Measurements from ENCODE around the gene DOCK3.

Gene DOCK3

DNA sequence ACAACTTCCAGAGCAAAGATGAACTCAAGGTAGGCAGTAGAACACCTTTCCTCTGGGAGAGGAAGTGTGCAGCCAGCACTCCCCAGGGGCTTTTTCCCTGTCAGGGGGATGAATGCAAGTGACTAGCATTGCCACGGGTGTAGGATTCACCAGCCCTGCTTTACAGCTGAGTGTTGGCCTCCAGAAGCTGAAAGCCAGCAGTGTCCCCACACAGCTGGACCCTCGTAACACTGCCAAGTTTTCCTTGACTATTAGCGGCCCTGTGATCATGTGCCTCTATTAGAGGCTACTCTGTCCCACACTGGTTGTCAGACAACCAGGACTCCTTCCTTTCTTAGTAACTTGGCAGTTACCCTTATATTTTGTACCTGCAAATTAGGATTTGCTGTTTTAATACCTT, 605.4 kb downstream of the DOCK3 start:
- no peak for TF ChIP-seq CTCF (IDR thresholded peaks at IDR 0.05)

GRCh38 chr3:51282931-51283330, 608.2 kb downstream of the DOCK3 start:
- TF ChIP-seq CTCF (IDR thresholded peaks at IDR 0.05): no peak

GRCh38 chr3:51283421-51283820, 608.7 kb downstream of the DOCK3 start:
- no peak for TF ChIP-seq CTCF (IDR thresholded peaks at IDR 0.05)

DNA sequence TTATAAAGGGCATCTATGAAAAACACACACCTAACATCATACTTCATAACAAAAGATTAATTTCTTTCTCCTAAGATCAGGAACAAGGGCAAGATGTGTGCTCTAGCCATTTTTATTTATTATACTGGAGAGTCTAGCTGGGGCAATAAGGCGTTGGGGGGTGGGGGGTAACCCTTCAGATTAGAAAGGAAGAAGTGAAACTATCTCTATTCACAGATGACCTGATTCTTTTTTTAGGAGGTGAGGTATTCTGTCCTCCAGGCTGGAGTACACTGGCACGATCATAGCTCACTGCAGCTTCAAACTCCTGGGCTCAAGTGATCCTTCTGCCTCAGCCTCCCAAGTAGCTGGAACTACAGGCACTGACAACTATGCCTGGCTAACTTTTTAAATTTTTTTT, 620.9 kb downstream of the DOCK3 start:
- no peak for TF ChIP-seq CTCF (IDR thresholded peaks at IDR 0.05)

- no peak for TF ChIP-seq CTCF (IDR thresholded peaks at IDR 0.05)
These were observed 622.6 kb downstream of the DOCK3 start for GRCh38 chr3:51297333-51297732.

DNA sequence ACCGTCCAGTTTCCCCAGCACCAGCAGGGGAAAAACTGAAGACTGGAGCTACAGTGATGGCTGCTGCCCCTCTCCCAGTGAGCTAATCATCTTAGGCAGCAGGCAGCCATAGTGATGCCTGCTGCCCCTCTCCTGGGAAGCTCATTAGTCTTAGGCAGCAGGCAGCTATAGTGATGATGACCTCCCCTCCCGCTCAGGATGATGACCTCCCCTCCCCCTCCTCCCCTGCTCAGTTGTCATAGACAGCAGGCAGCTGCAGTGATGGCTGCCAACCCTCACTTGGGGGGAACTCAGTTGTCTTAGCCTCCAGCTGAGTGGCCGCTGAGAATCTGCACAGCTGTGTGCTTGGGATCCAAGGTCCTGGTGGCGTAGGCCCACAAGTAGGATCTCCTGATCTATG, 629.5 kb downstream of the DOCK3 start:
- no peak for TF ChIP-seq CTCF (IDR thresholded peaks at IDR 0.05)

DNA sequence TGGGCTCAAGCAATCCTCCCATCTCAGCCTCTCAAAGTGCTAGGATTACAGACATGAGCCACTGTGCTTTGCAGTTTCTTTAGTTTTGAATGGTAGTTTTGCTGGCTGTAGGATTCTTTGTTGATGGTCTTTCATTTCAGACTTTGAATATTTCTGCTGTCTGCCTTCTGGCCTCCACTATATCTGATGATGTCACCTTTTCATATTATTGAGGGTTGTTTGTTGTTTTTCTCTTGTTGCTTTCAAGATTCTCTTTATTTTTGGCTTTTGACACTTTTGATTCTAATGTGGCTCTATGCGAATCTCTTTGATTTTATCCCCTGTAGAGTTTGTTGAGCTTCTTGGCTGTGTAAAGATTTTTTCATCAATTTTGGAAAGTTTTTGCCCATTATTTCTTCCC, 631.4 kb downstream of the DOCK3 start:
- TF ChIP-seq CTCF (IDR thresholded peaks at IDR 0.05): no peak

DNA sequence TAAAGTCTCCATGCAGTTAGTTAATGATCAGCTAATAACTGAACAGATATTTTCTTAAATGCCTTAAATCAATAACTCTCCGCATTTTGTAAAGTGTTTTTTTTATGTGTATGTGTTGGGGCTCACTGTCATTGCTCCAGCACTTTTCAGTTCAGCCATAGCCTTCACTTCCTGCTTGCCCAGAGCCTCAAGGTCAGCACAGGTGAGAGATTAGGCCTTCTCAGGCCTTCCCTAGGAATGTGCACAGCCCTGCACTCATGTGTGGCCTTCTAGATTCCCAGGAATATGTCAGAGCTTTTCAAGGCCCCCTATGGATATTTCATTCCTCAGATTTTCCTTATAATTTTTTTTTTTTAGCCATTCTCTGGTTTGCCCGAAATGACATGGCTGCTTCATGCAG, 632.7 kb downstream of the DOCK3 start:
- TF ChIP-seq CTCF (IDR thresholded peaks at IDR 0.05): no peak
